ENCODE results near the gene TFPT.

DNA sequence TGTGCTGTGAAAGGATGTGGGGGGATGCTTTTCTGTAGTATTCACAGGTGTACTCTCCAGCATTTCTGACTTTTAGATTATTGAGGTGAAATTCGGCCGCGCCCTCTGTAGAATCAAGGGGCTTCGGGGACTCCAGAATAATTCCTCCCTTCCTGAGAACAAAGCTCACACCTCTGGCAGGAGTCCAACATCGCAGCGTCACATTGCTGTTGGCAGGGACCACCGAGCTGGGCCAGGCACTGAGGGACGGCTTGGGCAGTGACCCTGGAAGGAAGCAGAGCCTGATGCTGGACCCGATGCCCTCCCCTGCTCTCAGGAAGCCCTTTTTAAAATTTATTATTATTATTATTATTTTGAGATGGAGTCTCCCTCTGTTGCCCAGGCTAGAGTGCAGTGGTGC is 40.6 kb downstream of the TFPT start:
- TF ChIP-seq, protein P1, sequence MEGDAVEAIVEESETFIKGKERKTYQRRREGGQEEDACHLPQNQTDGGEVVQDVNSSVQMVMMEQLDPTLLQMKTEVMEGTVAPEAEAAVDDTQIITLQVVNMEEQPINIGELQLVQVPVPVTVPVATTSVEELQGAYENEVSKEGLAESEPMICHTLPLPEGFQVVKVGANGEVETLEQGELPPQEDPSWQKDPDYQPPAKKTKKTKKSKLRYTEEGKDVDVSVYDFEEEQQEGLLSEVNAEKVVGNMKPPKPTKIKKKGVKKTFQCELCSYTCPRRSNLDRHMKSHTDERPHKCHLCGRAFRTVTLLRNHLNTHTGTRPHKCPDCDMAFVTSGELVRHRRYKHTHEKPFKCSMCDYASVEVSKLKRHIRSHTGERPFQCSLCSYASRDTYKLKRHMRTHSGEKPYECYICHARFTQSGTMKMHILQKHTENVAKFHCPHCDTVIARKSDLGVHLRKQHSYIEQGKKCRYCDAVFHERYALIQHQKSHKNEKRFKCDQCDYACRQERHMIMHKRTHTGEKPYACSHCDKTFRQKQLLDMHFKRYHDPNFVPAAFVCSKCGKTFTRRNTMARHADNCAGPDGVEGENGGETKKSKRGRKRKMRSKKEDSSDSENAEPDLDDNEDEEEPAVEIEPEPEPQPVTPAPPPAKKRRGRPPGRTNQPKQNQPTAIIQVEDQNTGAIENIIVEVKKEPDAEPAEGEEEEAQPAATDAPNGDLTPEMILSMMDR (conservative IDR thresholded peaks at IDR 0.05 in 1 of 2, IDR thresholded peaks at IDR 0.05 in 1 of 2; ENCODE audit: low read depth in 1 of 2, low read length in 2 of 2) = no peak
- TF ChIP-seq EZH2 (IDR thresholded peaks at IDR 0.05; ENCODE audit: low read length, missing control alignments) = no peak
